Prostate gland (tissue), 2 donors: ENCODE results near the gene XCR1. TPM values are rescaled to one million over a fixed set of nuclear protein-coding genes. Genes with fewer than 3 reads are reported as not detected.
"Not testable (repeated sequence)": the region's sequence is repeated elsewhere in the genome, so short reads cannot be mapped to it uniquely, and the experiment has no call there.

Experiments used
- DNase-seq: peaks from one replicate; pipeline ENCODE4 v3.0.0-alpha.2; 2019; ENCODE audit warnings: low spot score
- H3K27ac ChIP-seq, 2 donors: fragments of 200-600 bp; sonication (generic); 2 replicates each; pipeline ENCODE4 v1.5.1; 2017 to 2019
- H3K27me3 ChIP-seq: fragments of 200-600 bp; sonication (generic); replicated peaks from 2 replicates; pipeline ENCODE4 v1.5.1; 2019; ENCODE audit not compliant: insufficient read depth
- H3K36me3 ChIP-seq, 2 donors: fragments of 200-600 bp; sonication (generic); 1 replicate in 1 of 2; 2 replicates in 1 of 2; pipeline versions ENCODE4 v1.5.1 to v1.8.1; 2017 to 2019
- H3K4me1 ChIP-seq: fragments of 200-600 bp; sonication (generic); replicated peaks from 2 replicates; pipeline ENCODE4 v1.5.1; 2019
- H3K4me3 ChIP-seq, 2 donors: fragments of 200-600 bp; sonication (generic); 2 replicates each; pipeline ENCODE4 v1.5.1; 2017 to 2019
- H3K9me3 ChIP-seq: fragments of 200-600 bp; sonication (generic); 2 replicates; pipeline ENCODE4 v1.5.1; 2017
- CTCF ChIP-seq, 4 experiments: fragments of 200-600 bp in 2 of 4; fragments of 450-650 bp in 2 of 4; sonication (generic) in 2 of 4; IDR thresholded peaks; 1 replicate in 3 of 4; 2 replicates in 1 of 4; pipeline ENCODE4 v1.5.1; 2016 to 2019; ENCODE audit warnings: antibody characterized with exemption in 4 of 4, mild to moderate bottlenecking in 2 of 4, moderate library complexity in 2 of 4
- POLR2A ChIP-seq: fragments of 450-650 bp; IDR thresholded peaks from one replicate; pipeline ENCODE4 v1.6.1; 2016; ENCODE audit warnings: antibody characterized with exemption, mild to moderate bottlenecking
- POLR2AphosphoS5 ChIP-seq: sonication (generic); formaldehyde crosslinking; IDR thresholded peaks from one replicate; pipeline ENCODE4 v1.6.1; 2017; ENCODE audit warnings: antibody characterized with exemption
- WGBS: methylation state at CpG from one replicate; pipeline ENCODE4 v1.1.5; 2018; 5-methylcytosine and 5-hydroxymethylcytosine counted together
- intact Hi-C: fragments of 100-400 bp; cut with DNase I; formaldehyde crosslinking; loops from one replicate; pipeline ENCODE4 v1.14.2; 2022
- total RNA-seq, 2 donors: library from RNA; depleted of rRNA; stranded (reverse); fragments of >200 nt; gene quantifications; one replicate each; pipeline ENCODE4 v1.1.0, GENCODE V29; 2016

The XCR1 gene
- total RNA-seq, 2 donors from 2014 or later = not detected

GRCh38 chr3:46049093-46049492 lies 21.8 kb upstream of the XCR1 start:
- intact Hi-C loops = no loop called here
- Histone ChIP-seq H3K27me3 (no peaks in the 10 kb centered on the region), H3K27ac (no peak overlapping the region), H3K4me1 (no peaks in the 10 kb centered on the region), H3K4me3 (no peak overlapping the region), H3K36me3 (no peaks in the 10 kb centered on the region), H3K9me3 (no peaks in the 10 kb centered on the region)
- TF ChIP-seq POLR2A (no peak), CTCF (IDR thresholded peaks at IDR 0.05) (no peak)
- DNase-seq = no peak
- 80% methylated on average over 5 of the region's 5 CpGs for WGBS

GRCh38 chr3:46046231-46046630 lies 18.9 kb upstream of the XCR1 start:
- not testable (repeated sequence) for H3K27ac ChIP-seq

GRCh38 chr3:46038916-46039315 lies 11.6 kb upstream of the XCR1 start:
- Histone ChIP-seq H3K4me3 (no peak overlapping the region), H3K27me3 (no peaks in the 10 kb centered on the region), H3K36me3 (no peaks in the 10 kb centered on the region), H3K4me1 (no peaks in the 10 kb centered on the region), H3K9me3 (no peaks in the 10 kb centered on the region), H3K27ac (no peak overlapping the region)
- no peak for TF ChIP-seq CTCF (IDR thresholded peaks at IDR 0.05)
- TF ChIP-seq POLR2A = no peak
- DNase-seq = no peak
- intact Hi-C loops = no loop called here
- 95% methylated on average over 1 of the region's 1 CpG for WGBS

More at GRCh38 chr3:46046231-46046630, 18.9 kb upstream of the XCR1 start:
- DNase-seq, H3K4me1 ChIP-seq, H3K9me3 ChIP-seq, intact Hi-C loops, H3K36me3 ChIP-seq, H3K27me3 ChIP-seq, H3K4me3 ChIP-seq: not testable (repeated sequence)
- 73% methylated on average over 5 of the region's 5 CpGs for whole genome bisulfite sequencing

GRCh38 chr3:46038071-46038470 lies 10.8 kb upstream of the XCR1 start:
- H3K4me3 ChIP-seq, H3K4me1 ChIP-seq, intact Hi-C loops, H3K27me3 ChIP-seq, DNase-seq, H3K36me3 ChIP-seq, H3K9me3 ChIP-seq, H3K27ac ChIP-seq: not testable (repeated sequence)
- 83% methylated on average over 3 of the region's 3 CpGs for WGBS

- Histone ChIP-seq H3K27ac (no peak overlapping the region), H3K36me3 (no peaks in the 10 kb centered on the region), H3K27me3 (no peaks in the 10 kb centered on the region), H3K4me3 (no peak overlapping the region), H3K9me3 (no peaks in the 10 kb centered on the region), H3K4me1 (no peaks in the 10 kb centered on the region)
- DNase-seq = no peak
- intact Hi-C loops = no loop called here
- 96% methylated on average over 1 of the region's 1 CpG for WGBS
- TF ChIP-seq POLR2AphosphoS5 (no peak), POLR2A (no peak), CTCF (IDR thresholded peaks at IDR 0.05) (no peak)
Observed at GRCh38 chr3:46036191-46036590, 8.9 kb upstream of the XCR1 start.

- intact Hi-C loops = no loop called here
- 96% methylated on average over 2 of the region's 2 CpGs for WGBS
- no peak overlapping the region for H3K4me3 ChIP-seq
- TF ChIP-seq POLR2A (no peak), POLR2AphosphoS5 (no peak), CTCF (IDR thresholded peaks at IDR 0.05) (no peak)
- DNase-seq = no peak
- H3K27me3 ChIP-seq = no peaks in the 10 kb centered on the region
- H3K4me1 ChIP-seq = no peaks in the 10 kb centered on the region
- H3K27ac ChIP-seq = no peak overlapping the region
- no peaks in the 10 kb centered on the region for H3K9me3 ChIP-seq
- no peaks in the 10 kb centered on the region for H3K36me3 ChIP-seq
Observed at GRCh38 chr3:46031747-46032146, 4.5 kb upstream of the XCR1 start.
